Measurements from ENCODE around the gene APRT.

GRCh38 chr16:88843256-88843655, 31.5 kb upstream of the APRT start:
- TF ChIP-seq CTCF (IDR thresholded peaks at IDR 0.05) (no peak), EZH2phosphoT487 (IDR thresholded peaks at IDR 0.05) (no peak), EZH2 (IDR thresholded peaks at IDR 0.05) (no peak)

All from neural progenitor cell (in vitro differentiated cells).